HG02642 (cell line): ENCODE data around the gene NOVA2.

ENCODE experiments used
- ATAC-seq: cut with Tn5 transposase; IDR thresholded peaks from one replicate; pipeline ENCODE4 v1.9.1; 2021; ENCODE audit warnings: mild to moderate bottlenecking; ENCODE audit not compliant: unreplicated experiment, poor library complexity

Gene NOVA2, protein sequence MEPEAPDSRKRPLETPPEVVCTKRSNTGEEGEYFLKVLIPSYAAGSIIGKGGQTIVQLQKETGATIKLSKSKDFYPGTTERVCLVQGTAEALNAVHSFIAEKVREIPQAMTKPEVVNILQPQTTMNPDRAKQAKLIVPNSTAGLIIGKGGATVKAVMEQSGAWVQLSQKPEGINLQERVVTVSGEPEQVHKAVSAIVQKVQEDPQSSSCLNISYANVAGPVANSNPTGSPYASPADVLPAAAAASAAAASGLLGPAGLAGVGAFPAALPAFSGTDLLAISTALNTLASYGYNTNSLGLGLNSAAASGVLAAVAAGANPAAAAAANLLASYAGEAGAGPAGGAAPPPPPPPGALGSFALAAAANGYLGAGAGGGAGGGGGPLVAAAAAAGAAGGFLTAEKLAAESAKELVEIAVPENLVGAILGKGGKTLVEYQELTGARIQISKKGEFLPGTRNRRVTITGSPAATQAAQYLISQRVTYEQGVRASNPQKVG

DNA sequence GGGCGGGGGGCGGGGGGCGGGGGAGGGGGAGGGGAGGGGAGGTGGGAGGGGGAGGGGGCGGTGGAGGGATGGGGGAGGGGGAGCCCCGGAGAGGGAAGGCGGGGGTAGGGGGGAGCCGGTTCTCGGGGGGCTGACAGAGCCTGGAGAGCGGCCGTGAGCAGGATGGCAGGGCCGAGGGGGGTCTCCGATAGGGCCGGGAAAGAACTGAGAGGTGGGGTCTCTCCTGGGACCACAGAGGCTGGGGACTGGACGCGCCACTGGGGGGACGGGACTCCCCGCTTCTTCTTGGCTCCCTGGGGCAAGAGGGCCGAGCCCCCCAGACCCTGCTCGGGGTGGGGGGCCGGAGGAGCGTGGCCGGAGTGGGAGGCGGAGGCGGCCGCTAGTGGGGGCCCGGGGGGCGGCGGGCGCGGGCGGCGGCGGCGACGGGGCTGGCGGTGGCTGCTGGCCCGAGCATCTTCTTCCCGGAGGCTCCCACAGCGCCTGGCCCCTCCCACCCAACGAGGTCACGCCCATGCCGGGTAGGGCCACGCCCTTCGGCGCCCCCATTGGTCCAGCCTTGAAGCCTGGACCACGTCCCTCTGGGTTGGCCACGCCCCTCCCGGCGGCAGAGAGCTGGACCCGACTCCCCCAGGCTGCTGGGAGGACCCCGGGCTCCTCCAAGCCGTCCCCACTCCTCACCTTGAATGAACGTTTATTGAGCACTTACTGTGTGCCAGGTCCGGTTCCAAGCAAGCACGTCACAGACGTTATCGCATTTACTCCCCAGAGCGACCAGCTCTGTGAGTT lies at the start of gene NOVA2:
NOVA2 (minus strand) TSS at position 313 of the 786 bp plus-strand sequence. CDS start 514 bp downstream, outside the sequence.
- no peak for ATAC-seq

DNA sequence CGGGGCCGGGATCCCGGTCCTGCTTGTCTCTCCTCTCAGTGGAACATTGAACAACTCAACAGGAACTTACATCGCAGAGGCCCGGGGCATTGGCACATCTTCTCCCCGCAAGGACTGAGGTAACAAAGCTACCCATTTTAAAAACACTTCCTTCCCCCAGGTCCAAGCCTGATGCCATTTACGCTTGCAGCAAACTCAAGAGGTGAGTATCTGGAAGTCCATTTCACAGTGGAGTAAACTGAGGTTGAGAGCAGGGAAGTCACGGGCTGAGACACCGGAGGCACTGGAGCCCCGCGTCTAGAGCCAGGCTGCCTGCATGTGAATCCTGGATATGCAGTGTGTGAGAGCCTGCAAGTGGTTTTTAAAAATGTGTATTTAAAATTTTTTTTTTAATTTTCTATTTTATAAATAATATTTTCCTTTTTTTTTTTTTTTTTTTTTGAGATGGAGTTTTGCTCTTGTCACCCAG lies 49.7 kb upstream of the NOVA2 start:
- no peak for ATAC-seq

DNA sequence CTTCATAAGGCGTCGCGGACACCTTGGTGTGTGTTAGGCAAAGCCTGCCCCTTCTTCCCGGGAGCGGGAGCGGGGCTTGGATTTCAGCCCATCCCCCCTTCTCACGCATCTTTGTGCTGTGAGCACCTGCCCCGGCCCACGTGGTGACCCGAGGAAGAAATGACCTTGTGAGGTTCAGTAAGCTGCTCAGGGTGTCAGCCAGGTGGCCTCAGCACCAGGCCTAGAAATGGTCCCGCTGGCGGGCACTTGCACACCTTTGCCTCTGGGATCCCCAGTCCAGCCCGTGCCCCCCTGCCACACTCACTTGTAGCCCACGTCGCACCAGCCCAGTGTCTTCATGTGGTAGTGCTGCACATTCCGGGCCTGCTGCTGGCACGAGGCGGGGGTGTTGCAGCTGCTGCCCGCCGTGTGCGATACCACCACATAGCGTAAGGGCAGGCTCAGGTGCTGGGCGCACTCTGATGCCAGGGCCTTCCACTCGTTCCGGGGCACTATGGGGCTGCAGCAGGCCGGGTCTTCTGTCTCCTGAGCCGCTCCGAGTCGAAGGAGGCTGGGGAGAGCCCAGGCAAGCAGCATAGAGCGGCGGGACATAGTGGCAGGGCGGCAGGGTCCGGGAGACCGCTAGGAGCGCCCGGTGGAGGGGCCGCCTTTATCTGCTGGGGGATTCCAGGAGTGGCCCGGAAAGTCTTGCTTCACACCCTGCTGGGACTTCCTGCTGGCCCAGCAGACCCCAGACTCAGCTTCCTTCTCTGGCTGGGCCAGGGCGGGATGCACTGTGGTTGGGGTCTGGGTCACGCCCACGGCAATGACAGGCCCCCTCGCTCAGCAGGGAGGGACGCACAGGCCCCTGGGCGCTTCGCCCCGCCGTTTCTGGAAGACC lies 49.0 kb upstream of the NOVA2 start, which contains the start of gene PGLYRP1:
PGLYRP1 (minus strand) TSS at position 623 of the 880 bp plus-strand sequence; CDS start at position 591, 32 bp downstream.
- ATAC-seq = no peak

DNA sequence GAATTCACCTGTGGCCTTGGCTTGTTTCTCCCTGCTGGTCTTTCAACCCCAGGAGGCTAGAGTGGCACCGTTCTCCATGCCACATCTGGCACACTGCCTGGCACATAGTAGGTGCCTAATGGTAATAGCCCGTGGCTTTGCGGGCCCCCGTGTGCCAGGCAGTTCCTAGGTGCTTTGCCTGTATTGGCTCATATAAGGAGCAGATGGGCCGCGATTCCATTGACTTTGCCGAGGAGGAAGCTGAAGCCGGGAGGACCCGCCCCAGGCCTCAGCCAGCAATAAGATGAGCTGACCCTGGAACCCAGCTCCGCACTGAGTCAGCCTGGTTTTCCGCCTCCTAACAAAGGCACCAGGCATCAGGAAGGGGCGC lies 48.4 kb upstream of the NOVA2 start:
- ATAC-seq = no peak

DNA sequence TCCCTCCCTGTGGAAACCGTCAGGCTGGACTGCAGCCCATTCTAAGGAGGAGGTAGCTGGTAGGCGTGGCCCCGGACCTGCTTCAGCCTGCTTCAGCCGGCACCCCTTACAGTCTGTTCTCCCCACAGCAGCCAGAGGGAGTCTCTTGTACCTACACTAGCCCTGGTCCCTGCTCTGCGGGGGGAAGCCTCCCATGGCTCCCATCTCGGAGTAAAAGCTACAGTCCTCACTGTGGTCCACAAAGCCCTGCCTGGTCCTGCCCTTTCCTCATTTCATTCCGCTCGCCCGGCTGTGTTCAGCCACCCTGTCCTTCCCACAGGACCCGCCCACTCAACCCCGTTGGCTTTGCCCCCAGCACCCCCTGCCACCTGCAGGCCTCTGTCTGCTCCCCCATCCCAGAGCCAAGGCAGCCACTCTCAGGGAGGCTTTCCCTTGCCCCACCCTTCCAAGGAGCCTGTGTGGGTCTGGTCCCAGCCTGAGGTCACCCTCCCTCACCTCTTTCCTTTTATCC lies 47.9 kb upstream of the NOVA2 start:
- ATAC-seq = no peak

DNA sequence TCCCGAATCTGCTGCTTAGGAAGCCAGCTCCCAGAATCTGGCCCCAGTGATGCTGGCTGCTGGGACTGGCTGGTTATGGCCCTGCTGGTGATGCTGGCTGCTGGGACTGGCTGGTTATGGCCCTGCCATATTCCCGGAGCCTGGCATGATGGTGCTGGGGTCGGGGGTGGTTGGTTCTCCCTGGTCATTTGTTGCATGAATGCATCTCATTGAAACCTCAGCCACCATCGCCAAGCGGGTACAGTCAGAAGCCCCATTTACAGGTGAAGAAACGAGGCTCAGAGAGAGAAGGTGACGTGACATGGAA lies 47.1 kb upstream of the NOVA2 start:
- ATAC-seq = no peak

DNA sequence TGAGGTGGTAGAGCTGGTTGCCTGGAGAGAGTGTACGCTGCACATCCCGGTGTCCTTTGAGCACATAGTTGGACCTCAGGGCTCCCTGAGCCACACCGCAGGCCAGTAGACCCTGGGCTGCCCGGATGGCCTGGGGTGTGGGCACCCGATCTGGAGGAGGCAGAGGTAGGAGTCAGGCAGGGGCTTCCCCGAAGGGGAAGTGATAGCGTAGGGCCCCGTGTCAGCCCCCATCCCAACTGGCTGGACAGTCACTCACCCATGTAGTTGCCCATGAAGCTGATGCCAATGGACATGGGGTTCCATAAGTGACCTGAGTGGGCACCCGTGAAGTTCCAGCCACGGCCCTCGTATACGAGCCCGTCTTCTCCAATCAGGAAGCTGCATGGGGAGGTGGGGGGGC lies 45.6 kb upstream of the NOVA2 start:
- no peak for ATAC-seq

DNA sequence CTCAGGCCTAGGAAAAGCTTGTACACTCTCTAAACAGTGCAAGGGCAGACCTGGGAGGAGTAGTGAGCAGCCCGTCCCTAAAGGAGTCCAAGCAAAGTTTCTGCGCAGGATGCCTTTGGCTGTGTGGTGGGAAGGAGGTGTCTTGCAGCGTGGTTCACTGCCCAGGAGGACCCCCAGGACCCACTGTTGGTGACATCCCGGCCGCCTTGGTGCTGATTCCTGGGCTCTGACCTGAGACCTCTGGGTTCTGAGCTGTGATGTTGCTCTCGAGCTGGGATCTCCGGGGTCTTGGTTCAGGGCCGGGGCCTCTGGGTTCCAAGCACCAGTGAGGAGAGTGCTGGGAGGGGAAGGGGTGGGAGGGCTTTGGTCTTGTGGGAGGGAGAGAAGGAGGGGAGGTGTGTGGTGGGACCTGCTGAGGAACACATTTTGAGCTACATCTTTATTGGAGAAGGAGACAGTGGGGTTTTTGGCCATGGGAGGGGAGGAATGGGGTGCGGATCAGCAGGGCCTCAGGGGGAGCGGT lies 45.1 kb upstream of the NOVA2 start:
- no peak for ATAC-seq

DNA sequence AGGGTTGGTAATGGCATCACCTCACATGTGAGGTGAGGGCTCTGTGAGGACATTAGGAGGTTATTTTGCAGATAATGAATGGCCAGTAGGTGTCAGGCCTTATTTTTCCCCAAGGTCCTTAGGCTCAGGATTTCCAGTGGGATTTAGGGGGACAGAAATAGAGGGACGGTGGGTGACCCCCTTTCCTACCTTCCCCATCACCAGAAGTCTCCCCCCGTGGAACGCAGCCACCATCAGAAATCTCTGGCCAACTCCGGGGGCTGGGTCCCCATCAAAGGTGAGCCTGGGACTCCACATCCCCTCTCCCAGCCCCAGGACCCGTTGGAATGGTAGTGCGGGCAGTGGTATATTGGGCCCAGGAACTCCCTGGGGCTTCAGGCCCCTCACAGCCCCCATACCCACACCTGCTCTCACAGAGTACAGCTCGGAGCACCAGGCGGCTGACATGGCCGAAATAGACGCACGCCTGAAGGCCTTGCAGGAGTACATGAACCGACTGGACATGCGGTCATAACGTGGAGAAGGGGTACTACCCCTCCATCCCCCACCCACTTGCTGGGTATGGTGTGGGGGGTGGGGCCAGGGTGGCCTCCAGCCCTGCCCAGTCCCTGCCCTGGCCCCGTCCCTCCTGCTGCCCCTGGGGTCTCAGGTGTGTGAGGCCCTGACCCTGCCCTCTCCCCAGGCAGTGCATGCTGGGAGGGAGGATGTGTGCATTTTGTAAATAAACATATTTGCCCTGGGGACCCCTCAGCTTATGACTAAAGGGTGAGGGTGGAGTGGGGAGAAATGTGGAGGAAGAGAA lies 44.4 kb upstream of the NOVA2 start:
- ATAC-seq = no peak

DNA sequence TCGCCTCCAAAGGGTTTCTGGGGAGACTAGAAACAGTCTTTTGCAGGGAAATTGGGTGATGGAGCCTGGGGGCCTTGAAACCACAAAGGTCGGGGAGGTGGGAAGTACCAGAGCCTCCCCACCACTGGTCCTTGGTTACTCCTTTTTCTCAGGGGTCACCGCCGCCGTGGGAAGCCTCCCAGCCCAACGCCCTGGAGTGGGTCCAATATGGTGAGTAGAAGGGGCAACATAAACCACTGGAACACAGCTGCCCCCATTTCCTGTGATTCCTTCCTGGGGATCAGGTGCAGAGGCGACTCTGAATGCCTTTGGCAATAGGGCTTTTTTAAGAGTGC lies 43.4 kb upstream of the NOVA2 start:
- ATAC-seq = no peak

DNA sequence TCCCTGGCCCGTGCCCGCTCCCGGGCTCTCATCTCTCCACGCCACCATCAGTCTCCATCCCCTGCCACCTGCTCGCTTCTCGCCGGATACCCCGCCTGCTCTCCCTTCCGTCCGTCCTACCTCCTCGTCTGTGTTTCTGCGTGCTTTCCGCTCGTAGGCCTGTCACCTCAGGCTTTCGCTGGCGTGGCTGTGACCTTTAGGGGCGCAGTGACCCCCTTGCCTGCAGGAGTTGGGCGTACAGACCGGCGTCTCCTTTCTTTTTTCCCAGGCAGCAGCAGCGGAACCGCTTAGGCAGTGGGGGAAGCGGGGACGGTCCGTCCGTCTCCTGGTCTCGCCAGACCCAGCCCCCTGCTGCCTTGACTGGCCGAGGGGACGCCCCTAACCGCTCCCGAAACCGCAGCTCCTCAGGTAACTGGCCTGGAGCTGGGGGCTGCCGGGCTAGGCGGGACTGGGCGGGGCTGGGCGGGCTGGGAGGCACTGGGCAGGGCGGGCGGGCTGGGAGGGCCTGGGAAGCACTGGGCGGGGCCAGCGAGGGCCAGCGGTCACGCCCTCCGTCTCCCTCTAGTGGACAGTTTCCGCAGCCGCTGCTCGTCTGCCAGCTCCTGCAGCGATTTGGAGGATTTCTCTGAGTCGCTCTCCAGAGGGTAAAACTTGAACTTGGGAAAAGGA lies 42.9 kb upstream of the NOVA2 start:
- peak; percentile 61 for ATAC-seq

DNA sequence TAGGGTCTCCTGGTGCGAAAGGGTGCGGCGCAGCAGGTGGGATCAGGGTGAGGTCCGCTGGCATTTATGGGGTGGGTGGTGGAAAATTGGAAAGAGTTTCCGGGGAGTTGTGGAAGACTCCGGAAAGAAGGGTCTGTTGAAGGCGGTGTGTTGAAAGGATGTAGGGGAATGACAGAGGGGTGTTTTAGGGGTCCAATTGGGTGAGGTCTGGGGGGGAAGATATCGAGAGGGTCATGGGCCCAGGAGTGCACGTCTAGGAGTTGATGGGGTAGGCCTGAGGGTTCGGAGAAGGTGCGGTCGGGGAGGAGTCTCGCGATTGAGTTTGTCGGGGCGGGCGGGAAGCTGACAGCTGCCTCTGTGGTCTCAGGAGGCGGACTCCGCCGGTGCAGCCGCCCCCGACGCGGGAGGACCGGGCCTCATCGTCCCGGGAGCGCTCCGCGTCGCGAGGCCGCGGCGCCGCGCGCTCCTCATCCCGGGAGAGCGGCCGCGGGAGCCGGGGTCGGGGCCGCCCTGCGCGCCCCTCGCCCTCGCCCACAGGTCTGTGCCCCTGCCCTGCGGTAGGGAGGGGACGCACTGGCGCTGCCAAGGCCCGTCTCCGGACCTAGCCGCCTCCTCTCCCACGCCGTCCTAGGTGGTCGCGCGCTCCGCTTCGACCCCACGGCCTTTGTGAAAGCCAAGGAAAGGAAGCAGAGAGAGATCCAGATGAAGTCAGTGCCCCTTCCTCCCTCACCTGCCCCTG lies 42.2 kb upstream of the NOVA2 start:
- ATAC-seq = peak; percentile 12

DNA sequence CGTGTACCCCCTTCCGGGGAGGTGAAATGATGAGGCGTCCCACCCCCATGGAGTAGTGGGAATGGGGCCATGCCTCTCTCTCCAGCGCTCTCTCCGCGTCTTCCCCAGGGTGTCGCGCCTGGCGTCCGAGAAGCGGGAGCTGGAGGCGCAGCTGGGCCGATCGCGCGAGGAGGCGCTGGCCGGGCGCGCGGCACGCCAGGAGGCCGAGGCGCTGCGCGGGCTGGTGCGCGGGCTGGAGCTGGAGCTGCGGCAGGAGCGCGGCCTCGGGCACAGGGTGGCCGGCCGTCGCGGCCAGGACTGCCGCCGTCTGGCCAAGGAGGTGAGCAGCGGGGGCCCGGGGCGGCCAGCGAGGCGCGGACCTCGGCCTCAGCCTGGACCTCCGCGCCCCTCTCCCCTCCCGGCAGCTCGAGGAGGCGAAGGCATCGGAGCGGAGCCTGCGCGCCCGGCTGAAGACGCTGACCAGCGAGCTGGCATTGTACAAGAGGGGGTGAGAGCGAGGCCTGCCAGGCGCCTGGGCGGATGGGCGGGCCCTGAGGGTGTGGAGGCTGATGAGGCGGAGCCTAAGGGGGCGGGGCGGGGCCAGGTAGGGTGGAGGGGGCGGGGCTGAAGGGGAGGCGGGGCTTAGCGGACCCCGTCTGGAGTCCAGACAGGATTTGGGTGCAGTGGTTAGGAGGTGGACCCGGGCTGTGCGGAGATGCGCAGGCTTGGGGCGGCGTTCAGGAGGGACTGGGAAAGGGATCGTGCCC lies 41.4 kb upstream of the NOVA2 start:
- no peak for ATAC-seq

DNA sequence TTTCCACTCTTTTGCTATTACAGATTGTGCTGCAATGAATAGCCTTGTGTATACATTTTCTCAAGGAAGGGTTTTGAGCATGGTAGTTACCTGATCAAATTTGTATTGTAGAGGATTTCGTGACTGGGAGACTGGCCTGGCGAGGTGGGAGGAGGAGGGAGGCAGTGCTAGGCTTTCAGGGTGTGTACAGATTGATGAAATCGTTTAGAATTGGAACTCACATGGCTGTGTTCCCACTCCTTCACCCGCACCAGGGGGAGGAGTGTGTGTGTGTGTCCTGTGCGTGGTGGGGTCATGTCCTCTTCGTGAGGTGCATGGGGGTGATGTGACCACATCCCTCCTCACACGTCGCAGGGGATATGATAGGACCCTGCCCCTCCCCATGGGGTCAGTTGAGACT lies 40.9 kb upstream of the NOVA2 start:
- no peak for ATAC-seq

DNA sequence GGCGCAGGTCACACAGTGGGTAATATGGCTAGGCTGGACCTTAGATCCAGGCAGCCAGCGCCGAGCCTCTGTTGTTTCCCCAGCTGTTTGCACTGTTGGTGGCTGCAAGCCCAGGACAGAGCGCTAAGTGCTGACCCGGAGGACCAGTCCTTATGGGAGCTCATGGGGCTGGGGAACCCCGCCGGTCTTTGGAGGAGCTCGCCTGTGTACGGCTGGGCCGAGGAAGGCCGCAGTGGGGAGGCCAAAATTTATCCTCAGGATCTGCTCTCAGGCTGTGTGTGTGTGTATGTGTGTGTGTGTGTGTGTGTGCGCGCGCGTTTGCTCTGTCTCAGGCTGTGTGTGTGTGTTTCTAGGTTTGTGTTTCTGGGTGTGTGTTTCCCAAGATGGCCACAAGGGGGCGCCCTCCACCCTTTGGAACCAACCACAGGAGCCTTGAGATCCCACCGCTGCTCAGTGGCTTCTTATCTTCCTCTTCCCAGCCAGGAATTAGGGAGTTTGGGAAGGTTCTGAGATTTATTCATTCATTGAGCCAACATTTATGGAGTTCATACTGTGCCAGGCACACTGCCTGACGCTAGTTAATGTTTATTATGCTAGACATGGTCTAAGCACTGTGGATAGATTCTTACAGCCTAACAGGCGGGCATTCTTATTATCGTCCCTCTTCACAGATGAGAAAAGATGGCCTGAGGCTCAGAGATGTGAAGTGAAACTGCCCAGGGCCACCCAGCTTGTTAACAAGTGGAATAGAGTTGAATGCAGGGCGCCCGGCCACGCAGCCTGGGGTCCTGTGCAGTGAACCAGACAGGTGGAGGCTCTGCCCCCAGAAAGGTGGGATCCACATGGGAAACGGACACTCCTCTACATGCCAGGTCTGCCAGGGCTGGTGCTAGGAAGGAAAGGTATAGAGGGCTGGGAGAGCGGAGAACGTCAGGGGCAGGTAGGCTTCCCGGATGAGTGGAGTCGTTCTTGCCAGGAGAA lies 36.2 kb upstream of the NOVA2 start:
- no peak for ATAC-seq

DNA sequence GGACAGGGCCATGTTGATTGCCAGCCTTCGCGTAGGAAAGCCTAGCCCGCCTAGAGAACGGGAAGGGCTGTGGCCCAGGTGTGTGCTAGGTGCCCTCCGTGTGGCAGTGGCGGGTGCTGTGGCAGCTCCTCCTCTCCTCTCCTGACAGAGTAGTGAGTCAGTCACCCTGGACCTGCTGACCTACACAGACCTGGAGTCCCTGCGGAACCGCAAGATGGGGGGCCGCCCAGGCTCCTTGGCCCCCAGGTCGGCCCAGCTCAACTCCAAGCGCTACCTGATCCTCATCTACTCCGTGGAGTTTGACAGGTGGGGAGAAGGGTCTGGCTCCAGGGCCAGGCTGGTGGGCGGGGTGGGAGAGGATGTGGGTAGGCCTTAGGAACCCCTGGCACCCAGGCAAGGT lies 32.7 kb upstream of the NOVA2 start:
- ATAC-seq = no peak
